Stimulated activated naive CD8-positive, alpha-beta T cell treated with anti-CD3 and anti-CD28 coated beads, Interleukin-15, Interleukin-2, amounts not matched to agents 100 U/mL and 50 U/mL, for 24 hours (primary cell): ENCODE measurements around the gene EXOSC10.
"Not testable (repeated sequence)": the region's sequence is repeated elsewhere in the genome, so short reads cannot be mapped to it uniquely, and the experiment has no call there.

ENCODE experiments used
- ATAC-seq: fragments of 150-1000 bp; cut with Tn5 transposase; one replicate; pipeline ENCODE4 v1.10.0; 2021
- DNase-seq: peaks from one replicate; pipeline ENCODE4 v3.0.0; 2021

Gene EXOSC10

GRCh38 chr1:11044086-11044848 lies 55.4 kb downstream of the EXOSC10 start:
- DNase-seq, result no peak
- no peak for ATAC-seq

- DNase-seq (no peak), ATAC-seq (no peak)
Measured at GRCh38 chr1:11042995-11043874, 56.4 kb downstream of the EXOSC10 start.

- ATAC-seq, result no peak
- no peak for DNase-seq
Measured at GRCh38 chr1:11042065-11042464, 57.6 kb downstream of the EXOSC10 start.

- ATAC-seq (no peak), DNase-seq (no peak)
Measured at GRCh38 chr1:11041048-11041447, 58.6 kb downstream of the EXOSC10 start.

GRCh38 chr1:11040105-11040429 lies 59.6 kb downstream of the EXOSC10 start:
- ATAC-seq, DNase-seq: not testable (repeated sequence)

GRCh38 chr1:11039351-11040104 lies 60.1 kb downstream of the EXOSC10 start:
- DNase-seq (no peak), ATAC-seq (no peak)

- DNase-seq (peak; percentile 91), ATAC-seq (peak; percentile 89)
Measured at GRCh38 chr1:11037740-11038182, 61.9 kb downstream of the EXOSC10 start.

- ATAC-seq, DNase-seq: not testable (repeated sequence)
Measured at GRCh38 chr1:11037019-11037739, 62.5 kb downstream of the EXOSC10 start.

- no peak for ATAC-seq
- DNase-seq, result no peak
Measured at GRCh38 chr1:11031624-11032262, 67.9 kb downstream of the EXOSC10 start.

GRCh38 chr1:11030865-11031264 lies 68.8 kb downstream of the EXOSC10 start:
- DNase-seq (no peak), ATAC-seq (no peak)

- DNase-seq, result no peak
- no peak for ATAC-seq
Measured at GRCh38 chr1:11028018-11028417, 71.7 kb downstream of the EXOSC10 start.

- no peak for DNase-seq
Measured at GRCh38 chr1:11027316-11027715, 72.4 kb downstream of the EXOSC10 start.

GRCh38 chr1:11026903-11027302 lies 72.8 kb downstream of the EXOSC10 start:
- ATAC-seq (no peak), DNase-seq (no peak)

More at GRCh38 chr1:11027316-11027715, 72.4 kb downstream of the EXOSC10 start:
- no peak for ATAC-seq

GRCh38 chr1:11026052-11026451 lies 73.6 kb downstream of the EXOSC10 start:
- no peak for DNase-seq
- ATAC-seq, result no peak

- no peak for DNase-seq
- ATAC-seq, result no peak
Measured at GRCh38 chr1:11025618-11026017, 74.1 kb downstream of the EXOSC10 start.

- no peak for DNase-seq
- no peak for ATAC-seq
Measured at GRCh38 chr1:11024874-11025203, 74.8 kb downstream of the EXOSC10 start.

GRCh38 chr1:11024154-11024873 lies 75.4 kb downstream of the EXOSC10 start:
- no peak for DNase-seq

GRCh38 chr1:11023201-11023600 lies 76.5 kb downstream of the EXOSC10 start:
- no peak for ATAC-seq
- DNase-seq, result no peak

More at GRCh38 chr1:11024154-11024873, 75.4 kb downstream of the EXOSC10 start:
- ATAC-seq, result no peak

GRCh38 chr1:11019971-11020370 lies 79.7 kb downstream of the EXOSC10 start:
- no peak for ATAC-seq
- no peak for DNase-seq

- ATAC-seq, result not testable (repeated sequence)
Measured at GRCh38 chr1:11019358-11019757, 80.3 kb downstream of the EXOSC10 start.

More at GRCh38 chr1:11019358-11019757, 80.3 kb downstream of the EXOSC10 start:
- not testable (repeated sequence) for DNase-seq
